Endothelial cell of umbilical vein (primary cell): ENCODE results near the gene MUC2. TPM values are rescaled to one million over a fixed set of nuclear protein-coding genes. Genes with fewer than 3 reads are reported as not detected.

Source experiments
- BruUV-seq: library from RNA; stranded (reverse); fragments of 400-500 nt; replicated peaks from 2 replicates; lab custom pipeline; 2021; lab: Mats Ljungman, UMichigan
- CTCF ChIA-PET: fragments of 300-600, 350-600 bp; sonication (Branson Sonifier 250); formaldehyde crosslinking; loops from one replicate; lab custom pipeline; 2021; ENCODE audit warnings: antibody characterized with exemption, inconsistent platforms; lab: Charles Lee
- POLR2A ChIA-PET: fragments of 300-600, 350-600 bp; sonication (Branson Sonifier 250); formaldehyde crosslinking; loops from one replicate; lab custom pipeline; 2021; ENCODE audit warnings: antibody characterized with exemption, inconsistent platforms; lab: Charles Lee
- DNase-seq: peaks from one replicate; pipeline ENCODE4 v3.0.0-alpha.2; 2011; ENCODE audit warnings: low read depth, low spot score
- FAIRE-seq: peaks from 2 replicates; lab custom pipeline; 2011; peaks lifted over from hg19 to GRCh38; lab: Jason Lieb, UNC
- H2AFZ ChIP-seq: 2 replicates; pipeline ENCODE4 v1.6.0; 2012; ENCODE audit warnings: low read depth, low read length, control low read depth, inconsistent platforms
- H3K27ac ChIP-seq: 2 replicates; pipeline ENCODE4 v1.5.1; 2011; ENCODE audit warnings: low read depth, mild to moderate bottlenecking, control low read depth, low read length, moderate library complexity; ENCODE audit not compliant: insufficient read depth
- H3K27me3 ChIP-seq, 2 experiments: 2 replicates each; pipeline versions ENCODE4 v1.6.0 to v1.6.1; 2011; ENCODE audit warnings: low read length in 2 of 2, mixed read lengths in 1 of 2; ENCODE audit not compliant: control insufficient read depth in 2 of 2, insufficient read depth in 2 of 2
- H3K36me3 ChIP-seq, 2 experiments: 2 replicates in 1 of 2; 3 replicates in 1 of 2; pipeline ENCODE4 v1.5.1; 2011; ENCODE audit warnings: low read length in 2 of 2, mild to moderate bottlenecking in 1 of 2, moderate library complexity in 1 of 2; ENCODE audit not compliant: control insufficient read depth in 2 of 2, insufficient read depth in 2 of 2; ENCODE audit errors: extremely low read depth in 1 of 2
- H3K4me1 ChIP-seq: 3 replicates; pipeline ENCODE4 v1.5.1; 2011; ENCODE audit warnings: mild to moderate bottlenecking, low read length; ENCODE audit not compliant: control insufficient read depth, insufficient read depth; ENCODE audit errors: extremely low read depth
- H3K4me2 ChIP-seq: 2 replicates; pipeline ENCODE4 v1.6.1; 2011; ENCODE audit warnings: low read length, control low read depth, mixed read lengths; ENCODE audit not compliant: insufficient read depth
- H3K4me3 ChIP-seq, 3 experiments: fragments of 200-600 bp in 1 of 3; sonication (generic), shearing (Covaris generic) in 1 of 3; replicated peaks in 1 of 3; 2 replicates each; pipeline ENCODE4 v1.5.1; 2011 to 2016; ENCODE audit warnings: control low read depth in 3 of 3, low read length in 3 of 3, mild to moderate bottlenecking in 2 of 3, inconsistent platforms in 1 of 3, low read depth in 1 of 3, moderate library complexity in 1 of 3; ENCODE audit not compliant: insufficient read depth in 1 of 3
- H3K79me2 ChIP-seq: 2 replicates; pipeline ENCODE4 v1.6.0; 2012; ENCODE audit warnings: low read length, inconsistent platforms; ENCODE audit not compliant: control insufficient read depth, insufficient read depth
- H3K9ac ChIP-seq: replicated peaks from 2 replicates; pipeline ENCODE3; 2011; ENCODE audit warnings: low read length, control low read depth; ENCODE audit not compliant: insufficient read depth; ENCODE audit errors: extremely low read depth
- H3K9me1 ChIP-seq: replicated peaks from 3 replicates; pipeline ENCODE4 v1.6.0; 2011; ENCODE audit warnings: mild to moderate bottlenecking, low read length; ENCODE audit not compliant: control insufficient read depth, insufficient read depth; ENCODE audit errors: extremely low read depth
- H3K9me3 ChIP-seq: replicated peaks from 2 replicates; pipeline ENCODE4 v1.5.1; 2012; ENCODE audit warnings: low read length, inconsistent platforms; ENCODE audit not compliant: control insufficient read depth, insufficient read depth
- H4K20me1 ChIP-seq: replicated peaks from 2 replicates; pipeline ENCODE3; 2011; ENCODE audit warnings: mild to moderate bottlenecking, low read length; ENCODE audit not compliant: control insufficient read depth, insufficient read depth; ENCODE audit errors: extremely low read depth
- CTCF ChIP-seq, 2 donors: IDR thresholded peaks; 1 replicate in 1 of 2; 2 replicates in 1 of 2; pipeline ENCODE4 v1.5.1; 2011; ENCODE audit warnings: low read length in 2 of 2, mild to moderate bottlenecking in 2 of 2, moderate library complexity in 2 of 2, control low read depth in 1 of 2, inconsistent platforms in 1 of 2, low read depth in 1 of 2; ENCODE audit not compliant: insufficient read depth in 1 of 2; ENCODE audit errors: extremely low read depth in 1 of 2
- EZH2 ChIP-seq: IDR thresholded peaks from 2 replicates; pipeline ENCODE4 v1.6.1; 2012; ENCODE audit warnings: borderline replicate concordance, low read depth, mild to moderate bottlenecking, moderate library complexity, low read length, inconsistent platforms; ENCODE audit not compliant: severe bottlenecking
- FOS ChIP-seq: IDR thresholded peaks from 2 replicates; pipeline ENCODE4 v1.6.1; 2011; ENCODE audit warnings: mild to moderate bottlenecking, low read length, moderate library complexity, borderline replicate concordance; ENCODE audit not compliant: insufficient read depth
- GATA2 ChIP-seq: IDR thresholded peaks from 2 replicates; pipeline ENCODE4 v1.7.0; 2011; ENCODE audit warnings: low read depth, mild to moderate bottlenecking, moderate library complexity, mixed read lengths, low read length; ENCODE audit not compliant: insufficient read length, insufficient read depth
- JUN ChIP-seq: IDR thresholded peaks from 2 replicates; pipeline ENCODE4 v1.6.1; 2011; ENCODE audit warnings: borderline replicate concordance, low read depth; ENCODE audit not compliant: insufficient read length, insufficient read depth
- MYC ChIP-seq: IDR thresholded peaks from one replicate; pipeline ENCODE4 v1.6.1; 2011; ENCODE audit warnings: mild to moderate bottlenecking, low read depth, low read length
- POLR2A ChIP-seq: IDR thresholded peaks from 2 replicates; pipeline ENCODE4 v1.6.1; 2012; ENCODE audit warnings: low read depth, mild to moderate bottlenecking, control low read depth, low read length
- POLR2AphosphoS5 ChIP-seq: IDR thresholded peaks from 2 replicates; pipeline ENCODE4 v1.6.1; 2012; ENCODE audit warnings: low read depth, mild to moderate bottlenecking, control low read depth, low read length, moderate library complexity; ENCODE audit not compliant: insufficient read depth
- dilution Hi-C: fragments of 300-500 bp; cut with MboI; formaldehyde crosslinking; loops from one replicate; pipeline ENCODE4 v1.15.0; 2019; ENCODE audit warnings: low sequenced_read_pairs; ENCODE audit not compliant: extremely low pct_ligation_motif_present
- intact Hi-C: fragments of 100-400 bp; cut with micrococcal nuclease; formaldehyde crosslinking; loops from one replicate; pipeline ENCODE4 v1.10.0; 2022
- polyA plus RNA-seq, 4 experiments: library from polyadenylated mRNA; depleted of rRNA in 3 of 4; stranded (reverse) in 3 of 4; unstranded in 1 of 4; fragments of >200 nt; gene quantifications; 2 replicates each; pipeline versions ENCODE4 v1.2.1 to v1.2.3, GENCODE V29; 2011 to 2012; ENCODE audit warnings: missing spikeins in 1 of 4
- total RNA-seq: library from RNA; stranded (reverse); gene quantifications from 2 replicates; pipeline ENCODE4 v1.2.3, GENCODE V29; 2021
- TF ChIP-seq, protein P1 (sequence below): IDR thresholded peaks from 2 replicates; pipeline ENCODE4 v1.6.1; 2011; ENCODE audit not compliant: insufficient read depth, insufficient read length

The MUC2 gene
- total and polyA plus RNA-seq, 2 donors (not counting 3 experiments of a cell fraction or from before 2014, with no cell fraction given), result not detected

DNA sequence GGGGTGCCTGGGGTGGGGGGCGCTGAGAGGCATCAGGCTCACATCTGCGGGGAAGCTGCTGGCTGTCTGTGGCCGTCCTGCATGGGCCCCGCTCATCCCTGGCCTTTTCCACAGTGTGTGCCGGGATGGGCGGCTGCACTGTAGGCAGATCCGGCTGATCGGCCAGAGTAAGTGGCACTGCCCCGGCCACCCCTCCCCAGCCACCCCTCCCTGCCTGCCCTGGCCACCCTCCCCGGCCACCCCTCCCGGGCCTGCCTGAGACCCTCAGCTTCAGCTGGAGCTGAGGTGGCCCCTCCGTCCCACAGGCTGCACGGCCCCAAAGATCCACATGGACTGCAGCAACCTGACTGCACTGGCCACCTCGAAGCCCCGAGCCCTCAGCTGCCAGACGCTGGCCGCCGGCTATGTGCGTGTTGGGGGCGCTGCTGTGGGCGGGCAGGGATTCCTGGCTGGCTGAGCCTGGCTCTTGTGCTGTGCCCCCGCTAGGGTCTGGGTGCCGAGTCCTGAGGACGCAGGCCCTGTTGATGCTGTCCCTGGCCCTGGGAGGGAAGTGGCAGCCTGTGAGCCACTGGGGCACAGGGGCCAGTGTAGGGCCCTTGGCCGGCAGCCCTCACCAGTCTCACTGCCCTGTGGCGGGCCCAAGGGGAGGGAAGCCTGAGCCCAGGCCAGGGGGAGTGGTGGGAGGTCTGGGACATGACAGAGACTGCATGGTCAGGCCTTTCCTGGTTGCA is 10.9 kb downstream of the MUC2 start:
- BruUV-seq, result no TSS peak
- DNase-seq (no peak), FAIRE-seq (no peak)
- no peaks in the 10 kb centered on the region for H3K9me1 ChIP-seq
- H4K20me1 ChIP-seq, result no peaks in the 10 kb centered on the region
- ChIA-PET CTCF (no interaction called here), POLR2A (no interaction called here)
- no peak overlapping the region for H2AFZ ChIP-seq
- H3K27me3 ChIP-seq, result no peaks in the 10 kb centered on the region
- H3K36me3 ChIP-seq, result no peaks in the 10 kb centered on the region
- intact Hi-C loops, result no loop called here
- no peak overlapping the region for H3K27ac ChIP-seq
- no peaks in the 10 kb centered on the region for H3K9me3 ChIP-seq
- no peaks in the 10 kb centered on the region for H3K79me2 ChIP-seq
- TF ChIP-seq CTCF (IDR thresholded peaks at IDR 0.05; ENCODE audit: extremely low read depth in 1 of 2, insufficient read depth in 1 of 2, low read depth in 1 of 2, low read length in 2 of 2) (no peak), JUN (no peak), POLR2A (no peak), POLR2AphosphoS5 (no peak), GATA2 (no peak), FOS (no peak), EZH2 (no peak), MYC (no peak)
- TF ChIP-seq, protein P1, sequence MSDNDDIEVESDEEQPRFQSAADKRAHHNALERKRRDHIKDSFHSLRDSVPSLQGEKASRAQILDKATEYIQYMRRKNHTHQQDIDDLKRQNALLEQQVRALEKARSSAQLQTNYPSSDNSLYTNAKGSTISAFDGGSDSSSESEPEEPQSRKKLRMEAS, result no peak
- no peak overlapping the region for H3K4me2 ChIP-seq
- H3K9ac ChIP-seq, result no peak overlapping the region
- dilution Hi-C loops, result no loop called here
- no peaks in the 10 kb centered on the region for H3K4me1 ChIP-seq
- no peak overlapping the region for H3K4me3 ChIP-seq
